PC-9 (cell line): Measurements from ENCODE around the gene G3BP1. TPM values are rescaled to one million over a fixed set of nuclear protein-coding genes. Genes with fewer than 3 reads are reported as not detected.

ENCODE experiments used
- BruUV-seq: library from RNA; stranded (reverse); fragments of 400-500 nt; replicated peaks from 2 replicates; lab custom pipeline; 2021; lab: Mats Ljungman, UMichigan
- CTCF ChIA-PET: fragments of 300-600 bp; sonication (Branson Sonifier 250); formaldehyde crosslinking; loops from one replicate; lab custom pipeline; 2022; ENCODE audit warnings: antibody characterized with exemption; lab: Charles Lee
- POLR2A ChIA-PET: fragments of 300-600 bp; sonication (Branson Sonifier 250); formaldehyde crosslinking; loops from one replicate; lab custom pipeline; 2022; ENCODE audit warnings: antibody characterized with exemption; ENCODE audit not compliant: unreplicated experiment; lab: Charles Lee
- DNase-seq, 2 experiments: peaks; one replicate each; pipeline versions ENCODE4 v3.0.0 to v3.0.0-alpha.2; 2015 to 2022; ENCODE audit warnings: mixed read lengths in 1 of 2
- H2AFZ ChIP-seq: fragments of 200-600 bp; sonication (generic); 2 replicates; pipeline ENCODE4 v1.8.1; 2017; ENCODE audit warnings: antibody characterized with exemption
- H3F3A ChIP-seq: fragments of 200-600 bp; sonication (generic); 2 replicates; pipeline ENCODE4 v1.8.1; 2017; ENCODE audit warnings: antibody characterized with exemption, mild to moderate bottlenecking, low read depth; ENCODE audit not compliant: insufficient read depth
- H3K27ac ChIP-seq: fragments of 200-600 bp; sonication (generic); 2 replicates; pipeline ENCODE4 v1.6.1; 2016; ENCODE audit warnings: mixed run types
- H3K27me3 ChIP-seq: fragments of 200-600 bp; sonication (generic); 2 replicates; pipeline ENCODE4 v1.6.1; 2016; ENCODE audit warnings: low read depth, mixed run types; ENCODE audit not compliant: insufficient read depth
- H3K36me3 ChIP-seq: fragments of 200-600 bp; sonication (generic); 2 replicates; pipeline ENCODE4 v1.6.1; 2016; ENCODE audit warnings: low read depth, mixed run types
- H3K4me1 ChIP-seq: fragments of 200-600 bp; sonication (generic); replicated peaks from 2 replicates; pipeline ENCODE4 v1.6.1; 2016; ENCODE audit warnings: mixed run types; ENCODE audit not compliant: insufficient read depth
- H3K4me2 ChIP-seq: fragments of 200-600 bp; sonication (generic); 2 replicates; pipeline ENCODE4 v1.6.1; 2017; ENCODE audit warnings: mixed run types
- H3K4me3 ChIP-seq: fragments of 200-600 bp; sonication (generic); 2 replicates; pipeline ENCODE4 v1.6.1; 2016; ENCODE audit warnings: mixed run types
- H3K79me2 ChIP-seq: fragments of 200-600 bp; sonication (generic); 2 replicates; pipeline ENCODE4 v1.6.1; 2017; ENCODE audit warnings: low read depth, mixed run types
- H3K9me2 ChIP-seq: fragments of 200-600 bp; sonication (generic); 2 replicates; pipeline ENCODE4 v1.8.1; 2017; ENCODE audit warnings: mild to moderate bottlenecking; ENCODE audit not compliant: insufficient read depth
- H3K9me3 ChIP-seq: fragments of 200-600 bp; sonication (generic); 2 replicates; pipeline ENCODE4 v1.8.1; 2016; ENCODE audit warnings: low read depth; ENCODE audit not compliant: insufficient read depth
- H4K20me1 ChIP-seq: fragments of 200-600 bp; sonication (generic); 2 replicates; pipeline ENCODE4 v1.8.1; 2017; ENCODE audit not compliant: insufficient read depth
- CTCF ChIP-seq: fragments of 200-600 bp; sonication (generic); conservative IDR thresholded peaks from 2 replicates; pipeline ENCODE4 v1.6.1; 2017; ENCODE audit warnings: mixed run types, antibody characterized with exemption, mild to moderate bottlenecking, moderate library complexity
- EZH2 ChIP-seq: fragments of 200-600 bp; sonication (generic); IDR thresholded peaks from 2 replicates; pipeline ENCODE4 v1.8.0; 2017; ENCODE audit warnings: antibody characterized with exemption, low read depth
- intact Hi-C: fragments of 100-400 bp; cut with micrococcal nuclease; formaldehyde crosslinking; loops from one replicate; pipeline ENCODE4 v1.10.0; 2022; ENCODE audit not compliant: unreplicated experiment
- total RNA-seq: library from RNA; stranded (reverse); gene quantifications from 2 replicates; pipeline ENCODE4 v1.2.3, GENCODE V29; 2021

The G3BP1 gene
- total RNA-seq, 1 experiment from 2014 or later: 254 TPM

DNA sequence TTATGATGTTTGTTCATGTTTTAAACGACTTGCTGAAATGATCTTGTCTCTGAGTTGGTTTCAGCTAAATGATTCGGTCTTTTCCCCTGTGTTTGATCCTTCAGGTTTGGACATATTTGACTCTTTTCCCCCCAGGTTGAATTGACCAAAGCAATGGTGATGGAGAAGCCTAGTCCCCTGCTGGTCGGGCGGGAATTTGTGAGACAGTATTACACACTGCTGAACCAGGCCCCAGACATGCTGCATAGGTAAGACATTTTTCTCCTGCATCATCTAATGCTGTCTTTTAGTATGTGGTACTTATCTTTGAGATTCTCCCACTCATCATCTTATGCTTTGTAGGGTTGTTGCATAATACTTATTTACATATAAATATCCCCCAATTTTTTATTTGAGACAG is 14.7 kb downstream of the G3BP1 start:
- Histone ChIP-seq H3K79me2 (peaks cover 98% of the 10 kb centered on the region), H3K4me1 (peaks cover 15% of the 10 kb centered on the region), H3K4me3 (no peak overlapping the region), H4K20me1 (peaks cover 98% of the 10 kb centered on the region), H3K27me3 (no peaks in the 10 kb centered on the region), H2AFZ (no peak overlapping the region), H3K36me3 (peaks cover 70% of the 10 kb centered on the region), H3K27ac (no peak overlapping the region), H3K4me2 (no peak overlapping the region), H3F3A (peaks cover 9% of the 10 kb centered on the region), H3K9me3 (no peaks in the 10 kb centered on the region), H3K9me2 (no peaks in the 10 kb centered on the region)
- BruUV-seq: no TSS peak
- CTCF ChIA-PET: no interaction called here
- intact Hi-C loops: no loop called here
- TF ChIP-seq EZH2 (no peak), CTCF (no peak)
- POLR2A ChIA-PET: no interaction called here
- no peak for DNase-seq

GRCh38 chr5:151787817-151788216 is 16.1 kb downstream of the G3BP1 start:
- POLR2A ChIA-PET: no interaction called here

GRCh38 chr5:151793358-151793757 is 21.6 kb downstream of the G3BP1 start:
- H4K20me1 ChIP-seq: peaks cover 96% of the 10 kb centered on the region
- H3K4me3 ChIP-seq: no peak overlapping the region
- DNase-seq: no peak

More at GRCh38 chr5:151787817-151788216, 16.1 kb downstream of the G3BP1 start:
- H3K9me3 ChIP-seq: no peaks in the 10 kb centered on the region
- H3K27me3 ChIP-seq: no peaks in the 10 kb centered on the region
- H3K4me1 ChIP-seq: 0 out of 2 replicates have a peak, but pooled peaks cover 9% of the 10 kb centered on the region
- CTCF ChIA-PET: interaction anchor here (0.6 kb wide), 1 partner anchor 1955 kb away, joined by 4 read pairs; no protein-coding TSS in a partner anchor
- intact Hi-C loops: loop anchor here (2.0 kb wide), 1 partner anchor 13 kb away; no protein-coding TSS in a partner anchor
- no peak overlapping the region for H3K4me3 ChIP-seq
- BruUV-seq: no TSS peak
- no peak overlapping the region for H3K27ac ChIP-seq
- TF ChIP-seq CTCF (no peak), EZH2 (no peak)
- no peak for DNase-seq
- H3K9me2 ChIP-seq: no peaks in the 10 kb centered on the region
- H2AFZ ChIP-seq: no peak overlapping the region
- H3K79me2 ChIP-seq: peaks cover 98% of the 10 kb centered on the region
- H3F3A ChIP-seq: no peaks in the 10 kb centered on the region; the same call in 1 of the 2 replicates
- peaks cover 74% of the 10 kb centered on the region for H3K36me3 ChIP-seq
- H4K20me1 ChIP-seq: peaks cover 98% of the 10 kb centered on the region
- H3K4me2 ChIP-seq: no peak overlapping the region

More at GRCh38 chr5:151793358-151793757, 21.6 kb downstream of the G3BP1 start:
- Histone ChIP-seq H2AFZ (no peak overlapping the region), H3K27ac (no peak overlapping the region), H3K4me2 (no peak overlapping the region), H3K4me1 (no peaks in the 10 kb centered on the region), H3K27me3 (no peaks in the 10 kb centered on the region), H3F3A (peaks cover 21% of the 10 kb centered on the region; the same call in 1 of the 2 replicates), H3K9me3 (no peaks in the 10 kb centered on the region), H3K79me2 (peaks cover 97% of the 10 kb centered on the region), H3K9me2 (no peaks in the 10 kb centered on the region), H3K36me3 (peaks cover 87% of the 10 kb centered on the region)
- TF ChIP-seq EZH2: no peak
- TF ChIP-seq CTCF: no peak
- ChIA-PET CTCF (no interaction called here), POLR2A (no interaction called here)
- intact Hi-C loops: no loop called here
- BruUV-seq: no TSS peak
